IPS-NIHi7 (cell line): ENCODE data around the gene PMF1.

Experiments
- DNase-seq: peaks from one replicate; pipeline ENCODE4 v3.0.0; 2012; ENCODE audit warnings: mixed read lengths; ENCODE audit errors: extremely low spot score

PMF1 gene

DNA sequence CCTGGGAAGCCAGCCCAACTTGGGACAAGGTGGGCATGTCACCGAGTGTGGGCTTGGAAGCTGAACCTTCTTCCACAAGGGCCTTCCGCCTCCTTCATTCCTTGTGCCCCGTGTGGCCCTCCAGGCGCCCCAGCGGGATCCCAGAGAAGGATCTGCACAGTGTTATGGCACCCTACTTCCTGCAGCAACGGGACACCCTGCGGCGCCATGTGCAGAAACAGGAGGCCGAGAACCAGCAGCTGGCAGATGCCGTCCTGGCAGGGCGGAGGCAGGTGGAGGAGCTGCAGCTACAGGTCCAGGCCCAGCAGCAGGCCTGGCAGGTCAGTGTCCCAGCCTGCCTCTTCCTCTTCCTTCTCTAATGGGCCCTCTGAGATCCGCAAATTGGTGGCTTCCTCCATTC lies 23.4 kb downstream of the PMF1 start:
- DNase-seq = no peak

DNA sequence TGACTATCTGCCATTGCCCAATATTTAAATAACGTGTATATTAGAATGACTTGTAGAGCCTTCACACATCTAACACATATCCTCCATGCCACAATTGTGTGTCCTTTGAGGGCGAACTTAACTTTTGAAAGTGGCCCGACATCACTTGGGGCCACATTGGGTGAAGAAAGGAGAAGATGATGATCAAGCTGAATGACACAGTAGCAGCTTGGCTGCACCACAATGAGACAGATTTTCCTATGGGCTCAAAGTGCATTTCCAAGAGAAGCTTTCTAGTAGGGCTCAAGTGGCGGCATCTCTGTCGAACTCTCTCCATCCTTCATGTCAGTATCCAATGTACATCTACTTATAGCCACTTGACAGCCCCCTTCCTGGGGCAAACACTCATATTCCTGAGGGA lies 25.4 kb downstream of the PMF1 start:
- DNase-seq = no peak

- DNase-seq = no peak
These were observed 28.6 kb downstream of the PMF1 start for GRCh38 chr1:156241311-156241811.

DNA sequence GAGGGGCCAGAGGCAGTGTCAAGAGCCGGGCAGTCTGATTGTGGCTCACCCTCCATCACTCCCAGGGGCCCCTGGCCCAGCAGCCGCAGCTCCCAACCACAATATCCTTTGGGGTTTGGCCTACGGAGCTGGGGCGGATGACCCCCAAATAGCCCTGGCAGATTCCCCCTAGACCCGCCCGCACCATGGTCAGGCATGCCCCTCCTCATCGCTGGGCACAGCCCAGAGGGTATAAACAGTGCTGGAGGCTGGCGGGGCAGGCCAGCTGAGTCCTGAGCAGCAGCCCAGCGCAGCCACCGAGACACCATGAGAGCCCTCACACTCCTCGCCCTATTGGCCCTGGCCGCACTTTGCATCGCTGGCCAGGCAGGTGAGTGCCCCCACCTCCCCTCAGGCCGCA lies 29.1 kb downstream of the PMF1 start, which contains the start of gene BGLAP:
TSS of gene BGLAP (plus strand) at position 259 of the 400 bp plus-strand sequence. CDS start at position 307, 48 bp downstream.
- no peak for DNase-seq

DNA sequence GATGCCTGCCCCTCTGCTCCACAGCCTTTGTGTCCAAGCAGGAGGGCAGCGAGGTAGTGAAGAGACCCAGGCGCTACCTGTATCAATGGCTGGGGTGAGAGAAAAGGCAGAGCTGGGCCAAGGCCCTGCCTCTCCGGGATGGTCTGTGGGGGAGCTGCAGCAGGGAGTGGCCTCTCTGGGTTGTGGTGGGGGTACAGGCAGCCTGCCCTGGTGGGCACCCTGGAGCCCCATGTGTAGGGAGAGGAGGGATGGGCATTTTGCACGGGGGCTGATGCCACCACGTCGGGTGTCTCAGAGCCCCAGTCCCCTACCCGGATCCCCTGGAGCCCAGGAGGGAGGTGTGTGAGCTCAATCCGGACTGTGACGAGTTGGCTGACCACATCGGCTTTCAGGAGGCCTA lies 29.9 kb downstream of the PMF1 start:
- DNase-seq = no peak

- DNase-seq = no peak
These were observed 31.3 kb downstream of the PMF1 start for GRCh38 chr1:156244126-156244525.

- no peak for DNase-seq
These were observed 31.9 kb downstream of the PMF1 start for GRCh38 chr1:156244712-156245111.

GRCh38 chr1:156245451-156246232 lies 32.8 kb downstream of the PMF1 start:
- peak; percentile 71 for DNase-seq

GRCh38 chr1:156246241-156246780 lies 33.5 kb downstream of the PMF1 start:
- DNase-seq = no peak

DNA sequence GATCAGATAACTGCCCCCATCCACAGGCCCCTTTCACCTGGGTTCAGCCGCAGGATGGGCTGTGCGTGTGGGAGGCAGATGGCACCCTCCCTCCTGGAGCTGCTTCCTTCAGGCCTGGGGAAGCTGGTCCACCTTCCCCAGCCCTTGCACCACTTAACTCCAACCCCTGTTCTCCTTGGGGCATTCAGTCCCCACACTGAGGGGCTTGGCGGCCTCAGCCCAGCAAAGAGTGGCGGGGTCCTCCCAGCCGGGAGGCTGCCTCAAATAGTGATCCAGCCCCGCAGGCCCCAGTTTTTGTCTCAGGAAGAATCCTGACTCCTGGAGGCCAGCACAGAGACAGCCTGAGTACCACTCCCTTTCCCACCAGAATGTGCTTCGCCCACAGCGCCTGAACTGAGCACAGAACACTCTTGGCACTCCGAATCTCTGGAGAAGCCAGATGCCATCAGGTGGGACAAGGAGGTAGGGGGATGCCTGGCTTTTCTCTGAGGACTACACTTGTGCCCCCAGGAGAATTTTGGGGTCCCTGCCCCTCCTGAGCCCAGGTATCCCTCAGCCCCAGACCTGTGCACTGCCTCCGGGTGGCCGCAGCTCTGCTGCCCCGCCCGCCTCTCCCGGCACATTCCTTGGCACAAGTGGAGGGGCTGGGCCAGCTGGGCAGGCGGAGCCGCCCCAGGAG lies 34.1 kb downstream of the PMF1 start:
- DNase-seq = no peak

DNA sequence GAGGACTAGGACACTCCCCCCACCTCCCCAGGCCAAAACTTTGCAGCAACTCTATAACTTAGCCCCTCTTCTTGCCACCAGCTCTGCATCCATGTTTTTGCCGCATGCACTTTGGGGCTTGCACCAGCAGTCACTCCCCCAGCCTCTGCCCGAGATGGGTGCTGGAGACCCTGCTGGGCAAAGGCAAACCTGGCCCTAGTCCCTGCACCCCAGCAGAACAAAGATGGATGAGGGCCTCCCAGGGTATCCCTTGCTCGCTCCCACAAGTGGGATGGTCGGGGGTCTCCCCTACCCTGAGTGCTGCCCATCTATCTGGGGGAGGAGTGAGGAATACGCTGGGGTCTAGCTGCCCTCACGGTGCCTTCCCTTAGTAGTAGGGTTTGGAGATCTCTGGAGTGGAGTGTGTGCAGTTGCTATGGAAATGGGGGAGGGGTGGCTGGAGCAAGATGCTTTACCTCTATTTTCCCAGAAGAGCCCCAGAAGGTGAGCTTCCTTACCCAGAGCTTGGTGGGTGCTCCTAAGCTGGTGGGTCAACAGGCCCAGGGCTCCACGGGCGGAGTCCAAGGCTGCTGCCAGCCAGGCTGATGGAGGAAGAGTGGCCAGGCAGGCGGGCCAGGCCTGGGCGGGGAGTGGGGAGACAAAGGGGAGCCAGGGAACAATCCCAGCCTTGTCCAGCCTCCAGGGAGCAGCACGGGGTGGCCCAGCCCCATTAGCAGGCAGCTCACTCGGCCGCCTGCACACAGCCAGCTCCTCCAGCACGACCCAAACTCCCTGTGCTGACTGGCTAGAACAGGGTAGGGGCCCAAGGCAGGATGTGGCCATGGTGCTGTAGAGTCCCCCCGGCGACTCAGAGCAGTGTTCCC lies 34.9 kb downstream of the PMF1 start, which contains the start of gene PAQR6:
TSS of gene PAQR6 (minus strand) at position 597 of the 863 bp plus-strand sequence. CDS start 1,325 bp downstream, outside the sequence.
- DNase-seq = peak; percentile 42

- no peak for DNase-seq
These were observed 35.5 kb downstream of the PMF1 start for GRCh38 chr1:156248323-156248683.

- no peak for DNase-seq
These were observed 36.8 kb downstream of the PMF1 start for GRCh38 chr1:156249593-156249992.

- no peak for DNase-seq
These were observed 38.7 kb downstream of the PMF1 start for GRCh38 chr1:156251527-156251926.

DNA sequence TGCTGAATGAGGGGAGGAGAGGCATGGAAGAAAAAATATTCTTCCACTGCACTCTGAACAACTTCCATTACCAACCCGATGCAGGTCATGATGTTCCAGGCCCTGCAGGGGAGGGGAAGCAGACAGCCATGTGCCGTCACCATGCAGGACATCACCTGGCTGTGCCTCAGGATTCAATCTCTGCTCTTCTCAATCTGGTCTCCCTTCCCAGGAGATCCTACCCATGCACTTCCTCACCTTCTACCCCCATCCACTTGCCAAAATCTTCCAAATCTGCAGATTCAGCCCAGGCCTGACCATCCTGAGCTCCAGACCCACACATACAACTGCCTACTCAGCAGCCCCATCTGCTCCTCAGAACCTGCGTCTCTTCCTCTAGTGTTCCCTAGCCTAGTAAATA lies 40.8 kb downstream of the PMF1 start:
- no peak for DNase-seq

- DNase-seq = no peak
These were observed 44.9 kb downstream of the PMF1 start for GRCh38 chr1:156257711-156258110.

DNA sequence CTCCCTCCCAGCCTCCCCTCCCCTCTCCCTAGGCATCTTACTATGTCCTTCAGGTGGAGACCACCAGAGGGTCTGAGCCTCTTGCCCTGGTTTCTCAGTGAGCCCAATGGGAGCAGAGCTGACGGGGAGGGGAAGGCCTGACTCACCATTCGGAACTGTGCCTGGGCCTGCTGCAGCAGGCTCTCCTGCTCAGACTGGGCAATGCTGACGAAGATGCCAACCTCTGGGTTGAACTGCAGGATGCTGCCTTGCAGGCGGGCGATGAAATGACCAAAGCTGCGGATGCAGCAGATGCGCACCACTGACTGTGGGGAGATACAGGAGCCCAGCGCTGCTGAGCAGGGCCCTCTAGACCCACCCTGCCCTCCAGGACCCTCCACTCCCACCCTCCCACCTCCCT lies 46.1 kb downstream of the PMF1 start:
- no peak for DNase-seq

- no peak for DNase-seq
These were observed 47.0 kb downstream of the PMF1 start for GRCh38 chr1:156259805-156260204.

DNA sequence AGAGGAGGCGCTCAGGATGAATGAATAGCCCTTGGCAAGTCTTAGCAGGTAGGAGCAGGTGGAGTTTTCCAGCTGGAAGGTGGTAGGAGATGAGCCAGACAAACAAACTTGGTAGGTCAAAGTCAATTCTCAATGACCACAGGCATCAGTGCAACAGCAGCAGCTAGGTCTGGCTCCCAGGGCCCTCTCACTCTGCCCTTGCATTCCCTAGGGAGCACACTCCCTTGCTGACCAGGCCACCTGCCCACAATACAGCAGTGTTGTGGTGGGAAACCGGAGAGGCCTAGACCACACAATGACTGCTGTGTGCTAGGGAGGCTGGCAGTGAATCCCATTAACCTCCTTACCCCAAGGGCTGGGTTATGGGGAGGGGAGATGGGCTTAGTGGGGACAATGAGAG lies 48.1 kb downstream of the PMF1 start:
- DNase-seq = no peak

DNA sequence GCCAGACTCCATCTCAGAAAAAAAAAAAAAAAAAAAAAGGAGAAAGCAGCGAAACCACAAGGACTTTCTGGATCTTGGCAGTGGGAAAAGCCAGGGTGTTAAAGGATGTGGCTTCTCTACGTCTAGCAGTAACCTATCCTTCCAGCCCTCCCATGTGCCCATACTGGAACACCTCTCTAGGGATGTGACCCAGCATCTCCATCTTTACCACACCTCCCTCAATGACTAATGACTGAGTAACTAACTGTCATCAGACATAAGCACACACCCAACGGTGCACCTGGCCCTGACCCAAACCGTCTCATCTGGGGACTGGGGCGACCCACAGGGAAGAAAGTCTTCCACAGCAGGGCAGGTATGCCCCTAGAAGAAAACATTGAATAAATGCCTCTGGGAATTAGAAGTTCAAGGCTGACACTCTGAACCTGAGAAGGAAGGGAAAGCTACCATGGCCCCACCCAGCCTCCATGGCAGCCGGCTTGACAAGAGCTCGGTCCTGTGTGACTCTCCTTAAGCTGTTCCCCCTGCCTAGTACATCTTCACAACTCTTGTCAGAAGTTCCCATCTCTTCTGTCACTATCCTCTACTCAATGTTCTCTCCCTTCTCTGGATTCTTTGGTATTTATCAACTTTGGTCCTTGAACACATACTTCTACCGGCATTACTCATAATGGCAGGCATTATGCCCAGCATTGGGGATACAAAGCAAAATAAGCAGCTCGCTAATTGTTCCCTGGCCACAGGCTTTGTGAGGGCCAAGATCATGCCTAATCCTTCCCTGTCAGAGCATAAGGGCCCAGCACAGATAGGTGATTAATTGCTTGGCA lies 49.9 kb downstream of the PMF1 start:
- DNase-seq = no peak

GRCh38 chr1:156263288-156263655 lies 50.5 kb downstream of the PMF1 start:
- DNase-seq = no peak
